ENCODE measurements around the gene MLPH. TPM values are rescaled to one million over a fixed set of nuclear protein-coding genes. Genes with fewer than 3 reads are reported as not detected.
A peak's percentile ranks its signal among the peaks of the same experiment; 100 is the strongest.

MLPH gene
- total RNA-seq, 1 donor from 2014 or later = 34.6 TPM

DNA sequence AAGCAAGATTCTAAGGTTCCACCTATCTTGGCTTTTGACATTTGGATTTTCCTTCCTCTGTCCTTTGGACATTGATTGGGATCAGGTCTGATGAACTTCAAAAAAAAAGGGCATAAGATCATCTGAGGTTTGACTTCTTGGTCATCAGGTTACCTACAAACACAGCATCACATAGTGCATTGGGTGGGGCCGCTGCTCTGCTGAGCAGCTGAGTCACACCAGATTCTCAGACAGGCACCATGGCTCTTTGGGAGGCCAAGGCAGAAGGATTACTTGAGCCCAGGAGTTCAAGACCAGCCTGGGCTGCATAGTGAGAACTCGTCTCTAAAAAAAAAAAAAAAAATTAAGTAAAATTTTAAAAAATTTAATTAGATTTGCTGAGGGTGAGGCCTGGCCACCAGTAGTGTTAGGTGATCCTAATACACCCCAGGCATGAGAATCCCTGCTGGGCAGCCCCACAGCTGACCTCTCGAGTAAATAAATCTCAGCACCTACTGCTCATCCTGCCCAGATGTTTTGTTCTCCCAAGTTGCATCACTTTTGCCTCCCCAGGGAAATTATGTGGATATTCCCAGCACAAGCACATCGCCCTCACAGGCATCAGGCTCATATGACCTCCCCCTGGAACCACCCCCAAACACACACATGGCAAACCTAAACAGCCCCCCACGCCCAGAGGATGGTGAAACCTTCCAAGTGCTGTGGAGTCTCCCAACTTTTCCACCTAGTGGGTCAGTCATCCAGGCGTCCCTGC, 5.3 kb downstream of the MLPH start:
- TF ChIP-seq POLR2AphosphoS5 (IDR thresholded peaks at IDR 0.05; ENCODE audit: insufficient read depth in 1 of 2, low read depth in 1 of 2) = no peak
- TF ChIP-seq POLR2A (IDR thresholded peaks at IDR 0.05) = no peak
- TF ChIP-seq, protein P1, sequence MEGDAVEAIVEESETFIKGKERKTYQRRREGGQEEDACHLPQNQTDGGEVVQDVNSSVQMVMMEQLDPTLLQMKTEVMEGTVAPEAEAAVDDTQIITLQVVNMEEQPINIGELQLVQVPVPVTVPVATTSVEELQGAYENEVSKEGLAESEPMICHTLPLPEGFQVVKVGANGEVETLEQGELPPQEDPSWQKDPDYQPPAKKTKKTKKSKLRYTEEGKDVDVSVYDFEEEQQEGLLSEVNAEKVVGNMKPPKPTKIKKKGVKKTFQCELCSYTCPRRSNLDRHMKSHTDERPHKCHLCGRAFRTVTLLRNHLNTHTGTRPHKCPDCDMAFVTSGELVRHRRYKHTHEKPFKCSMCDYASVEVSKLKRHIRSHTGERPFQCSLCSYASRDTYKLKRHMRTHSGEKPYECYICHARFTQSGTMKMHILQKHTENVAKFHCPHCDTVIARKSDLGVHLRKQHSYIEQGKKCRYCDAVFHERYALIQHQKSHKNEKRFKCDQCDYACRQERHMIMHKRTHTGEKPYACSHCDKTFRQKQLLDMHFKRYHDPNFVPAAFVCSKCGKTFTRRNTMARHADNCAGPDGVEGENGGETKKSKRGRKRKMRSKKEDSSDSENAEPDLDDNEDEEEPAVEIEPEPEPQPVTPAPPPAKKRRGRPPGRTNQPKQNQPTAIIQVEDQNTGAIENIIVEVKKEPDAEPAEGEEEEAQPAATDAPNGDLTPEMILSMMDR (IDR thresholded peaks at IDR 0.05) = no peak
- no peak overlapping the region for H3K27ac ChIP-seq
- no peak for DNase-seq (ENCODE audit: extremely low spot score in 2 of 2)
- H3K4me3 ChIP-seq = no peak overlapping the region
- peaks cover 0 to 7% of the 10 kb centered on the region in 2 donors for H3K36me3 ChIP-seq
- no peaks in the 10 kb centered on the region for H3K9me3 ChIP-seq
- H3K27me3 ChIP-seq = no peaks in the 10 kb centered on the region
- peaks cover 36% of the 10 kb centered on the region for H3K4me1 ChIP-seq
- intact Hi-C loops (cut with DNase I) = no loop called here

DNA sequence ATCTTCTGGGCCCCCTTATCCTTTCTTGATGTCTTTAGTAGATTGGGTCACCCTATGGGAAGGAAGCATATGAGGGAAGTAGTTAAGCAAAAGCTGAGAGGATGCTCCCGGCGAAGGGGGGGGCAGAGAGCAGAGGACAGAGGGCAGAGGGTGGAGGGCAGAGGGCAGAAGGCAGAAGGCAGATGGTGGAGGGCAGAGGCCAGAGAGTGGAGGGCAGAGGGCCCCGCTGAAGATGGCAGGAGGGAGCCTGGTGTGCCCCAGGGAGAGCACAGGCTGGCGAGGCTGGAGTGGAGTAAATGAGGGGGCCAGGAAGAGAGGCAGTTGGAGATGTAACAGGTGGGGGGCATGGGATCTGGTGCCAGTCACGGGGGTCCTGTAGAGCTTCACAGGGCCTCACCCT, 7.0 kb downstream of the MLPH start:
- peak overlapping the region; percentile 12 for H3K27ac ChIP-seq
- H3K27me3 ChIP-seq = no peaks in the 10 kb centered on the region
- peaks cover 19% of the 10 kb centered on the region for H3K4me1 ChIP-seq
- no peak for DNase-seq (ENCODE audit: extremely low spot score in 2 of 2)
- TF ChIP-seq POLR2AphosphoS5 (IDR thresholded peaks at IDR 0.05; ENCODE audit: insufficient read depth in 1 of 2, low read depth in 1 of 2) (no peak), POLR2A (IDR thresholded peaks at IDR 0.05) (no peak)
- TF ChIP-seq, protein P1 (IDR thresholded peaks at IDR 0.05) = no peak
- no peak overlapping the region for H3K4me3 ChIP-seq
- intact Hi-C loops (cut with DNase I) = no loop called here
- no peaks in the 10 kb centered on the region for H3K9me3 ChIP-seq
- peaks cover 0 to 7% of the 10 kb centered on the region in 2 donors for H3K36me3 ChIP-seq

DNA sequence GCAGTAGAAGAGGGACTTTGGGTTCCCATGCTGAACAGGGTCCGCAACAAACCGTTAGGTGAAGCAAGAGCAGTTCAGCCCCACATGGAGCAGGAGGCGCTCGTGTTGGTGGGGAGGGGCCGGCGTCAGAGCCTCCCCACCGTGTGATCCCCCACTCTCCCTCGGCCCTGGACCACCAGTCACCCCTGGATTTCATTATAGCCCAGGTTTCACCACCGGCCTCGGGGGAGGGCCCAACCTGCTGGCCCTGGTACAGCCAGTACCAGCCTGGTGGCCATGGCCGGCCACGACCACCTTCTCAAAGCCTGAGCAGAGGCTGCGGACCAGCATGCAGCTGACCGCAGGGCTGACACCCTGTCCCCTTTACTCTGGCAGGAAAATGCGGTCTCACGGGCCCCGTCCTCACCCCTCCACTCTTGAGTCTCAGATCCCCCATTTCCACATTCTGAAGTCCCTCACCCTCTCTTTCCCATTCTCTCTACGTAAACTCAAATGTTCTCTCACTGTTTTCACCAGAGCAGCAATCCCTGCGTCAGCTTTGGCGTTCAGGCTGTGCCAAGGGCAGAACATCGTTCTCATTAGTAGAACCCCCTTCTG, 8.6 kb downstream of the MLPH start:
- no peak overlapping the region for H3K4me3 ChIP-seq
- no peak for TF ChIP-seq POLR2A (IDR thresholded peaks at IDR 0.05)
- TF ChIP-seq, protein P1 (IDR thresholded peaks at IDR 0.05) = no peak
- no peak for TF ChIP-seq POLR2AphosphoS5 (IDR thresholded peaks at IDR 0.05; ENCODE audit: insufficient read depth in 1 of 2, low read depth in 1 of 2)
- intact Hi-C loops (cut with DNase I) = no loop called here
- H3K9me3 ChIP-seq = no peaks in the 10 kb centered on the region
- H3K36me3 ChIP-seq = peaks cover 0 to 7% of the 10 kb centered on the region in 2 donors
- no peak for DNase-seq (ENCODE audit: extremely low spot score in 2 of 2)
- peak overlapping the region; percentile 20 for H3K27ac ChIP-seq
- H3K4me1 ChIP-seq = peaks cover 8% of the 10 kb centered on the region
- no peaks in the 10 kb centered on the region for H3K27me3 ChIP-seq

DNA sequence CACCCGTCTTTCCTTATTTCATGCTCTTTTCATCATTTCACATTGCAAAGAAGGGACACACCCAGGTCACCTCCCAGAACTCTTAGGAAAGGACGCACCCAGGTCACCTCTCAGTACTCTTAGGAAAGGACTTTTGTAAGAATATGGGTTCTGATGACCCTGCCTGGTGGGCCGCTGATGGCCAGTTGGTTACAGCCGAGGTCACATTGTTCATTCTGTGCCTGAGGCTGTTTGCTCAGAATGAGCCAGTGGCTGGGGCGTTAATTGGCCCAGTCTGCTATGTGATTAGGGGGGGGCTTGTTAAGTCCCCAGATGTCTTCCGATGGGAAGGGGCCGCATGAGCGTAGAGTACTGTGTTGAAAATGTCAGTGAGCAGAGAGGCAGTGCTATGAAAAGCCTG, 9.4 kb downstream of the MLPH start:
- no peaks in the 10 kb centered on the region for H3K27me3 ChIP-seq
- no peaks in the 10 kb centered on the region for H3K9me3 ChIP-seq
- TF ChIP-seq, protein P1 (IDR thresholded peaks at IDR 0.05) = no peak
- TF ChIP-seq POLR2A (IDR thresholded peaks at IDR 0.05) (no peak), POLR2AphosphoS5 (IDR thresholded peaks at IDR 0.05; ENCODE audit: insufficient read depth in 1 of 2, low read depth in 1 of 2) (no peak)
- no peak overlapping the region for H3K4me3 ChIP-seq
- no peak for DNase-seq (ENCODE audit: extremely low spot score in 2 of 2)
- H3K27ac ChIP-seq = no peak overlapping the region
- intact Hi-C loops (cut with DNase I) = no loop called here
- peaks cover 0 to 7% of the 10 kb centered on the region in 2 donors for H3K36me3 ChIP-seq
- peaks cover 8% of the 10 kb centered on the region for H3K4me1 ChIP-seq
